NCI-H128 (cell line): ENCODE results near the gene ATG5.

ENCODE experiments used
- DNase-seq: peaks from one replicate; lab custom pipeline; 2025; ENCODE audit not compliant: unreplicated experiment; lab: John Stamatoyannopoulos, UW

ATG5 gene

GRCh38 chr6:106325336-106326178 lies at the start of gene ATG5:
Gene ATG5 (minus strand): TSS chr6:106325760. CDS start chr6:106316208, 9,552 bp downstream.
- DNase-seq = peak; percentile 93

- no peak for DNase-seq
These were observed 48.1 kb upstream of the ATG5 start for GRCh38 chr6:106373502-106374239.

GRCh38 chr6:106372838-106373501 lies 47.4 kb upstream of the ATG5 start:
- DNase-seq = no peak

- no peak for DNase-seq
These were observed 45.1 kb upstream of the ATG5 start for GRCh38 chr6:106370639-106371038.

GRCh38 chr6:106369739-106370138 lies 44.2 kb upstream of the ATG5 start:
- DNase-seq = no peak

- DNase-seq = no peak
These were observed 38.0 kb upstream of the ATG5 start for GRCh38 chr6:106363401-106364138.

GRCh38 chr6:106360989-106361430 lies 35.5 kb upstream of the ATG5 start:
- no peak for DNase-seq

GRCh38 chr6:106360410-106360988 lies 34.9 kb upstream of the ATG5 start, which contains the start of gene CRYBG1:
Gene CRYBG1 (plus strand): TSS chr6:106360717. CDS start chr6:106360909, 192 bp downstream.
- peak; percentile 67 for DNase-seq

- no peak for DNase-seq
These were observed 34.4 kb upstream of the ATG5 start for GRCh38 chr6:106359959-106360409.

GRCh38 chr6:106356378-106356777 lies 30.8 kb upstream of the ATG5 start:
- no peak for DNase-seq

- no peak for DNase-seq
These were observed 21.7 kb upstream of the ATG5 start for GRCh38 chr6:106347219-106347618.

GRCh38 chr6:106339334-106340029 lies 13.9 kb upstream of the ATG5 start:
- DNase-seq = peak; percentile 35

- DNase-seq = no peak
These were observed 9.3 kb upstream of the ATG5 start for GRCh38 chr6:106334646-106335448.

- no peak for DNase-seq
These were observed 729 bp downstream of the ATG5 start for GRCh38 chr6:106324726-106325335.

- DNase-seq = no peak
These were observed 3.6 kb downstream of the ATG5 start for GRCh38 chr6:106321940-106322339.

GRCh38 chr6:106318851-106319250 lies 6.7 kb downstream of the ATG5 start:
- DNase-seq = no peak

GRCh38 chr6:106318061-106318460 lies 7.5 kb downstream of the ATG5 start:
- DNase-seq = no peak

- no peak for DNase-seq
These were observed 9.2 kb downstream of the ATG5 start for GRCh38 chr6:106316375-106316766.
